Activated T-cell treated with anti-CD3 and anti-CD28 coated beads for 1 hour (primary cell): ENCODE results near the gene RING1.

Experiments
- DNase-seq: peaks from one replicate; pipeline ENCODE4 v3.0.0-alpha.2; 2020; ENCODE audit warnings: low read depth

RING1 gene

GRCh38 chr6:33247977-33248642, 39.8 kb downstream of the RING1 start:
- DNase-seq = peak; percentile 90

- no peak for DNase-seq
Measured at GRCh38 chr6:33248643-33248931, 40.3 kb downstream of the RING1 start.

DNA sequence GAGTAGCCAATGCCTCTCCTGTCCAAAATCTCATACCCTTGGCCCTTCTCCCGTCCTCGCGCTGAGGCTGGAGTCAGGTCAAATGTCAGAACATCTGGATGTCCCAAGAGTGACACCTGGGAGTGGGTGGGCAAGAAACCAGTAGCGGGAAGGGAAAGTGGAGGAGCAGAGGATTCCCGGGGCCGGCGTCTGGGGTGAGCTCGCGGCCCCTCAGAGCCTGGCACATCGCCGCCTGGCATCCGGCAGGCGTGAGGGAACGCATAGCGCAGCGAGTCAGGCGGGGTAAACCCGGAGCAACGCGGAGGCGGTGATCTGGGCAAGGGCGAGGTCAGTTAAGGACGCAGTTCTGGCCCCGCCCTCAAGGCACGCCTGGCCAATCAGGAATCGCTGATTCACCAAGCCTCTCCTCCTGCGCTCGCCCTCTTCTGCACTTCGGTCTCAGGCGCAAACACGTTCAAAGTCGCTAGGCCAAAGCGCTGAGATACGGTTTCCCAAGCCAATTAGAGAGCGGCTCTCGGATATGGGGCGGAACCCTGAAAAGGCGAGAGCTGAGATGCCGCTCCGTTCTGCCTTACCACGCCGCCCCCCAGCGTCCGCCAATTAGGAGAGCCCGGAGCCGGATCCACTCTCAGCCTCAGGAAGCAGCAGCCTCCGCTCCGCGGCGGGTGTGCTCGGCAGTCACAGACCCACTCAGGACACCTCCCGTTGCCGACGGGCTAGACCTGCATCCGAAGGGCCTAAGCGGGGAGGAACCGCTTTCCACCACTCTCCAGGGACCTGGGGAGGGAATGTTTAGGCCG, 40.8 kb downstream of the RING1 start:
- DNase-seq = peak; percentile 90

- no peak for DNase-seq
Measured at GRCh38 chr6:33249732-33250630, 41.7 kb downstream of the RING1 start.

DNA sequence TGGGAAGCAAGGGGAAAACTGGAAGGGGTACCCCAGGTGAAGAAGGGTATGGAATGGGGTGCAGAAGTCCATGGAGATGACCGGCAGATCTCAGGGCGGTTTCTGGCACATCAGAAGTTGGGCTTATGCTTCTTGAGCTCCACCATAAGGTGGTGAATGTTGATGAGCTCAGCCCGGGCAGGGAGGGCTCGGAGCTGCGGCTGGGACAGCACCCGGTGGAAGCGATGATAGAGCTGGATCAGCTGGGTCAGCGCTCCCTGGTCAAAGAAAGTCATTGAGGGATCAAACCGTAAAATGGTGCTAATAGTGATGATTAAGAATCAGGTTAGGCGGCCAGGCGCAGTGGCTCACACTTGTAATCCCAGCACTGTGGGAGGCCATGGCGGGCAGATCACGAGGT, 42.4 kb downstream of the RING1 start:
- no peak for DNase-seq

DNA sequence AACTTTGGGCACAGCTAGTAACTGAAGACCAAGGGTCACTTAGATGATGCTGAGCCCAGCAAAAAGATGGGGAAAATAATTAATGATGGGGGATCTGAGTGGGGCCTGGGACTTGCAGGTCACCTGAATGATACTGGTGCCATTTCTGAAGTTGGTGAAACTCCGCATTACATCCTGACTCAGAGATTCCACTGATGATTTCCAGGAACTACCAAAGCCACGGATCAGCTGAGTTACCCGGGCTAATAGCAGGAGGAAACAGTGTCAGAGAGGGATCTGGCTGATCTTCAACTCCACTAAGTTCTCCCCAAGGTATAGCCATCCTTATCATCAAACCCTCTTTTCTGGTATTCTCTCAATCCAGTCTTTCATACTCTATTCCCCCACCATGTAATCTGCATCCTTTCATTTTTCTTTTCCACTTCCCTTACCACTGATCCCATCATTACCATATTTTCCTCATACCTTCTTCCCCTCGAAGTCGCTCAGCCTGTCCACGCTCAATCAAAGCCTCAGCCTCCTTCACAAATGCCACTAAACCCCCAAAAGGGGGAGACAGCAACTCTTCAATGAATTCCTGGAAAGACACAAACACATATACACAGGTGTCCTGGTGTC, 43.2 kb downstream of the RING1 start:
- DNase-seq = no peak

GRCh38 chr6:33252759-33253158, 44.5 kb downstream of the RING1 start:
- DNase-seq = no peak

- DNase-seq = no peak
Measured at GRCh38 chr6:33254591-33254990, 46.3 kb downstream of the RING1 start.

DNA sequence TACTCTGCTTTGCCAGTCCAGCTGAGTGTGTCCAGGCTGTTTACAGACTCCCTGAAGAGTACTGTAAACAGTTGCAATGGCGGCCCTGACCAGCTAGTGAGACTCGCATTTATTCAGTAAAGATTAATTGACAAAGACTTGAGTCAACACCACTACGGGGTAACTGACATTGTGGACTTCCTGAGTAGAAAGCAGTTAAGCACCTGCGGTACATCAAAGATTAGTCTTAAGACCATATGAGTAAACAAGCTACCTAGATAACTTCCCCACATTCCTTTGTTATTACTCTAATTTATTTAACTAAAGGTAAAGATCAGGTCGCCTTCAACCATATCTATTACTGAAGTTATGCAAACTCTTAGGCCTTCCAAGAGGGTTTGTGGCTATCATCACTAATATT, 50.7 kb downstream of the RING1 start:
- DNase-seq = no peak
